GM23338 (cell line): ENCODE data around the gene CHCHD6. TPM values are rescaled to one million over a fixed set of nuclear protein-coding genes. Genes with fewer than 3 reads are reported as not detected.
A peak's percentile ranks its signal among the peaks of the same experiment; 100 is the strongest.

Experiments
- ATAC-seq: fragments of 200-7000 bp; cut with Tn5 transposase; 3 replicates; pipeline ENCODE4 v1.9.1; 2020
- DNase-seq: peaks from one replicate; pipeline ENCODE4 v3.0.0-alpha.2; 2015; ENCODE audit warnings: low spot score
- H2AFZ ChIP-seq: fragments of 200-600 bp; sonication (generic); 2 replicates; pipeline ENCODE4 v1.8.0; 2016; ENCODE audit warnings: antibody characterized with exemption, mild to moderate bottlenecking, moderate library complexity
- H3F3A ChIP-seq: fragments of 200-600 bp; sonication (generic); replicated peaks from 2 replicates; pipeline ENCODE4 v1.8.0; 2017; ENCODE audit warnings: antibody characterized with exemption, mixed run types, low read depth
- H3K27ac ChIP-seq: fragments of 200-600 bp; sonication (generic); 2 replicates; pipeline ENCODE4 v1.6.1; 2016; ENCODE audit warnings: low read depth
- H3K27me3 ChIP-seq: fragments of 200-600 bp; sonication (generic); 2 replicates; pipeline ENCODE4 v1.8.0; 2016; ENCODE audit warnings: mild to moderate bottlenecking, mixed run types, moderate library complexity; ENCODE audit not compliant: insufficient read depth
- H3K36me3 ChIP-seq: fragments of 200-600 bp; sonication (generic); 2 replicates; pipeline ENCODE4 v1.8.0; 2016; ENCODE audit warnings: mild to moderate bottlenecking; ENCODE audit not compliant: insufficient read depth
- H3K4me1 ChIP-seq: fragments of 200-600 bp; sonication (generic); 2 replicates; pipeline ENCODE4 v1.8.0; 2016; ENCODE audit warnings: mild to moderate bottlenecking, moderate library complexity; ENCODE audit not compliant: insufficient read depth
- H3K4me2 ChIP-seq: fragments of 200-600 bp; sonication (generic); 2 replicates; pipeline ENCODE4 v1.7.1; 2017; ENCODE audit warnings: mixed run types
- H3K4me3 ChIP-seq: fragments of 200-600 bp; sonication (generic); 2 replicates; pipeline ENCODE4 v1.6.1; 2016; ENCODE audit warnings: mixed run types
- H3K79me2 ChIP-seq: fragments of 200-600 bp; sonication (generic); replicated peaks from 2 replicates; pipeline ENCODE4 v1.8.0; 2017; ENCODE audit warnings: mild to moderate bottlenecking; ENCODE audit not compliant: insufficient read depth
- H3K9me2 ChIP-seq: fragments of 200-600 bp; sonication (generic); 2 replicates; pipeline ENCODE4 v1.8.0; 2017; ENCODE audit not compliant: insufficient read depth
- H4K20me1 ChIP-seq: fragments of 200-600 bp; sonication (generic); replicated peaks from 2 replicates; pipeline ENCODE4 v1.8.0; 2017; ENCODE audit warnings: mild to moderate bottlenecking; ENCODE audit not compliant: insufficient read depth
- H3K27ac Mint-ChIP-seq: 2 replicates; pipeline ENCODE4 v1.8.0; 2020; ENCODE audit warnings: inconsistent platforms, mild to moderate bottlenecking, moderate library complexity, mixed read lengths
- H3K27me3 Mint-ChIP-seq: 3 replicates; pipeline ENCODE4 v1.8.0; 2022; ENCODE audit warnings: low read depth, mild to moderate bottlenecking, moderate library complexity, mixed read lengths, inconsistent platforms; ENCODE audit not compliant: insufficient read depth, poor library complexity
- H3K36me3 Mint-ChIP-seq: 3 replicates; pipeline ENCODE4 v1.8.0; 2021; ENCODE audit warnings: low read depth, mild to moderate bottlenecking, inconsistent platforms, moderate library complexity, mixed read lengths
- H3K4me1 Mint-ChIP-seq: 3 replicates; pipeline ENCODE4 v1.8.0; 2020; ENCODE audit warnings: mild to moderate bottlenecking, inconsistent platforms, mixed read lengths
- H3K4me3 Mint-ChIP-seq: 3 replicates; pipeline ENCODE4 v1.8.0; 2021; ENCODE audit warnings: moderate library complexity, mild to moderate bottlenecking, inconsistent platforms, mixed read lengths
- H3K9me3 Mint-ChIP-seq: 3 replicates; pipeline ENCODE4 v1.8.0; 2020; ENCODE audit warnings: moderate library complexity, mild to moderate bottlenecking, inconsistent platforms, mixed read lengths
- EZH2 ChIP-seq: fragments of 200-600 bp; sonication (generic); IDR thresholded peaks from one replicate; pipeline ENCODE4 v1.8.0; 2017; ENCODE audit warnings: antibody characterized with exemption, mild to moderate bottlenecking, low read depth; ENCODE audit not compliant: unreplicated experiment
- JUNB ChIP-seq: IDR thresholded peaks from one replicate; pipeline ENCODE4 v1.6.1; 2016; ENCODE audit warnings: antibody characterized with exemption; ENCODE audit not compliant: unreplicated experiment
- NANOG ChIP-seq: IDR thresholded peaks from 2 replicates; pipeline ENCODE4 v1.6.1; 2016; ENCODE audit warnings: antibody characterized with exemption, borderline replicate concordance
- ZNF114 ChIP-seq: fragments of 250-450 bp; sonication (Bioruptor Pico); IDR thresholded peaks from 2 replicates; pipeline ENCODE4 v1.5.0; 2020; ENCODE audit warnings: mild to moderate bottlenecking, moderate library complexity
- ZNF331 ChIP-seq: fragments of 250-450 bp; sonication (Bioruptor Pico); IDR thresholded peaks from 2 replicates; pipeline ENCODE4 v1.5.0; 2020; ENCODE audit warnings: low read depth, mild to moderate bottlenecking, moderate library complexity
- polyA plus RNA-seq: library from polyadenylated mRNA; unstranded; fragments of >200 nt; fragmentation: Nextera tagmentation; extraction: Ambion mirVana; gene quantifications from 2 replicates; pipeline ENCODE4 v1.2.1, GENCODE V29; 2016
- total RNA-seq: library from RNA; depleted of rRNA; stranded (reverse); fragments of >200 nt; shearing (Covaris generic); gene quantifications from 2 replicates; pipeline ENCODE4 v1.2.3, GENCODE V29; 2014
- TF ChIP-seq, protein P1 (sequence below), 2 experiments: fragments of 200-600 bp in 1 of 2; sonication (generic) in 1 of 2; conservative IDR thresholded peaks; 2 replicates each; pipeline versions ENCODE4 v1.5.1 to v1.6.1; 2016 to 2017; ENCODE audit warnings: antibody characterized with exemption in 2 of 2, low read depth in 2 of 2, mild to moderate bottlenecking in 2 of 2, moderate library complexity in 1 of 2
- TF ChIP-seq, protein P2 (sequence below): IDR thresholded peaks from 2 replicates; pipeline ENCODE4 v1.6.1; 2016; ENCODE audit warnings: antibody characterized with exemption

Gene CHCHD6
- total and polyA plus RNA-seq, 2 experiments from 2014 or later: 28.8 to 43.0 TPM

DNA sequence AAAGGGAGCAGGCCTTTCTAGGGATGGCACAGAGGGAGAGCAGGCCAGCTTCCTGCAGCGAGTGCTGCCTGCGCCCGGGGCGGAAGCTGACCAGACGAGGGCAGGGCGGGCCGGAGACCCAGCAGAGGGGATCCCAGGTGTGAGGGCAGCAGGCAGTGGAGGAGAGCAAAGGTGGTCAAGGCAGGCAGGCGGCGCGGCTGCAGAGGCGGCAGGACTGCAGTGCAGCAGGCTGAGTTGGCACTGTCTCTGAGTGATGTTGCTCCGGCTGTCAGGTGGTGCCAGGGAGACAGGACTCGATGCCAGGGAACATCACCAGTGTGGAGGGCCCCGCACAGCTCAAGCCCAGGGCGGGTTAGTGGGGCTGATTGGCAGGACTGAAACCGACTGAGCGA, 256.6 kb downstream of the CHCHD6 start:
- H3K27ac Mint-ChIP-seq: peak overlapping the region; percentile 17; the same call in 1 of the 2 replicates

DNA sequence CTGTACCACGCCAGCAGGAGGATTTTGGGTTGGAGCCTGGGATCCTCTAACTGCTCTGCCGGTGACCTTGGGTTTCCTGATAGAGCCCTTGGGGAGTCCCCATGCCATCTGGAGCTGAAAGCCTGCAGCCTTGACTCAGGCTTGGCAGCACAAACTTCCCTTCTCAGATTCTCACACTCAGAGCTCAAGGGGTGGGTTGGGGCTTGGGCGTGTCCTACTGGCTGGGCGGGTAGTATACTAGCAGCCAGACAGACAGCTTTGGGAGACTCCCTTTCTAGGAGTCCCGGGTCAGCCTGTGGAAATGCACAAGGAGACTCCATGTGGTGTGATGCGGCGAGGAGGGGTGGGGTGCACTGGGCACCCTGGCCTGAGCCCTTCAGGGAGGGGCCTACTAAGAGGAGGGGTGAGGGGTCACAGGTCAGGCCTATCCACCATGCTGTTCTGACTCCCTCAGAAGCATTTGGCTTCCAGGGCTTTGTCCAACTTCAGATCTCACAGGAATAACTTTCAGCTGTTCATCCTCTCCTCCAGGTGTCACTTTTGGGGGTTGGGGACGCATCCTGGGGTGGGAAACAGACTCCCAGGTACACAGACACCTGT, 257.3 kb downstream of the CHCHD6 start:
- H3K4me2 ChIP-seq: no peak overlapping the region
- Mint-ChIP-seq H3K4me3 (no peak overlapping the region), H3K27me3 (peaks cover 18% of the 10 kb centered on the region), H3K36me3 (no peaks in the 10 kb centered on the region), H3K27ac (0 out of 2 replicates have a peak overlapping the region, but pooled peaks have one; percentile 17), H3K9me3 (no peaks in the 10 kb centered on the region; the same call in 2 of the 3 replicates), H3K4me1 (peaks cover 20% of the 10 kb centered on the region)
- H3K4me3 ChIP-seq: no peak overlapping the region
- H3F3A ChIP-seq: no peaks in the 10 kb centered on the region
- no peaks in the 10 kb centered on the region for H3K36me3 ChIP-seq
- no peaks in the 10 kb centered on the region for H3K9me2 ChIP-seq
- H3K27me3 ChIP-seq: no peaks in the 10 kb centered on the region
- TF ChIP-seq, protein P1, sequence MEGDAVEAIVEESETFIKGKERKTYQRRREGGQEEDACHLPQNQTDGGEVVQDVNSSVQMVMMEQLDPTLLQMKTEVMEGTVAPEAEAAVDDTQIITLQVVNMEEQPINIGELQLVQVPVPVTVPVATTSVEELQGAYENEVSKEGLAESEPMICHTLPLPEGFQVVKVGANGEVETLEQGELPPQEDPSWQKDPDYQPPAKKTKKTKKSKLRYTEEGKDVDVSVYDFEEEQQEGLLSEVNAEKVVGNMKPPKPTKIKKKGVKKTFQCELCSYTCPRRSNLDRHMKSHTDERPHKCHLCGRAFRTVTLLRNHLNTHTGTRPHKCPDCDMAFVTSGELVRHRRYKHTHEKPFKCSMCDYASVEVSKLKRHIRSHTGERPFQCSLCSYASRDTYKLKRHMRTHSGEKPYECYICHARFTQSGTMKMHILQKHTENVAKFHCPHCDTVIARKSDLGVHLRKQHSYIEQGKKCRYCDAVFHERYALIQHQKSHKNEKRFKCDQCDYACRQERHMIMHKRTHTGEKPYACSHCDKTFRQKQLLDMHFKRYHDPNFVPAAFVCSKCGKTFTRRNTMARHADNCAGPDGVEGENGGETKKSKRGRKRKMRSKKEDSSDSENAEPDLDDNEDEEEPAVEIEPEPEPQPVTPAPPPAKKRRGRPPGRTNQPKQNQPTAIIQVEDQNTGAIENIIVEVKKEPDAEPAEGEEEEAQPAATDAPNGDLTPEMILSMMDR (conservative IDR thresholded peaks at IDR 0.05; ENCODE audit: low read depth in 2 of 2): no peak
- TF ChIP-seq EZH2: no peak
- H3K27ac ChIP-seq: no peak overlapping the region
- H3K79me2 ChIP-seq: no peaks in the 10 kb centered on the region
- no peak for DNase-seq
- H2AFZ ChIP-seq: no peak overlapping the region
- no peaks in the 10 kb centered on the region for H3K4me1 ChIP-seq
- no peaks in the 10 kb centered on the region; the same call in 1 of the 2 replicates for H4K20me1 ChIP-seq
- no peak for ATAC-seq

More for the DNA sequence above, 256.6 kb downstream of the CHCHD6 start:
- no peak for DNase-seq
- ATAC-seq: no peak; the same call in 2 of the 3 replicates
- H4K20me1 ChIP-seq: no peaks in the 10 kb centered on the region; the same call in 1 of the 2 replicates
- H3K4me3 ChIP-seq: no peak overlapping the region
- no peaks in the 10 kb centered on the region for H3K36me3 Mint-ChIP-seq
- no peaks in the 10 kb centered on the region for H3K27me3 ChIP-seq
- H3K79me2 ChIP-seq: no peaks in the 10 kb centered on the region
- H3K27ac ChIP-seq: no peak overlapping the region
- no peaks in the 10 kb centered on the region for H3K4me1 ChIP-seq
- H3K27me3 Mint-ChIP-seq: peaks cover 20% of the 10 kb centered on the region
- no peak overlapping the region for H3K4me3 Mint-ChIP-seq
- H3K9me2 ChIP-seq: no peaks in the 10 kb centered on the region
- peaks cover 17% of the 10 kb centered on the region for H3K4me1 Mint-ChIP-seq
- H3K36me3 ChIP-seq: no peaks in the 10 kb centered on the region
- no peak overlapping the region for H2AFZ ChIP-seq
- H3K4me2 ChIP-seq: no peak overlapping the region
- no peak for TF ChIP-seq ZNF331 (CRISPR knock-in tag)
- no peak for TF ChIP-seq EZH2
- TF ChIP-seq JUNB: no peak
- TF ChIP-seq, protein P1 (conservative IDR thresholded peaks at IDR 0.05; ENCODE audit: low read depth in 2 of 2): no peak
- TF ChIP-seq, protein P2, sequence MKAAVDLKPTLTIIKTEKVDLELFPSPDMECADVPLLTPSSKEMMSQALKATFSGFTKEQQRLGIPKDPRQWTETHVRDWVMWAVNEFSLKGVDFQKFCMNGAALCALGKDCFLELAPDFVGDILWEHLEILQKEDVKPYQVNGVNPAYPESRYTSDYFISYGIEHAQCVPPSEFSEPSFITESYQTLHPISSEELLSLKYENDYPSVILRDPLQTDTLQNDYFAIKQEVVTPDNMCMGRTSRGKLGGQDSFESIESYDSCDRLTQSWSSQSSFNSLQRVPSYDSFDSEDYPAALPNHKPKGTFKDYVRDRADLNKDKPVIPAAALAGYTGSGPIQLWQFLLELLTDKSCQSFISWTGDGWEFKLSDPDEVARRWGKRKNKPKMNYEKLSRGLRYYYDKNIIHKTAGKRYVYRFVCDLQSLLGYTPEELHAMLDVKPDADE: no peak
- no peak for TF ChIP-seq NANOG
- TF ChIP-seq ZNF114: no peak
- no peaks in the 10 kb centered on the region for H3F3A ChIP-seq
- H3K9me3 Mint-ChIP-seq: no peaks in the 10 kb centered on the region; the same call in 2 of the 3 replicates
